Activated CD8-positive, alpha-beta T cell treated with anti-CD3 and anti-CD28 coated beads for 36 hours (primary cell): ENCODE results near the gene PSMB5. TPM values are rescaled to one million over a fixed set of nuclear protein-coding genes. Genes with fewer than 3 reads are reported as not detected.

ENCODE experiments used
- ATAC-seq: fragments of 200-7000 bp; cut with Tn5 transposase; one replicate; pipeline ENCODE4 v1.10.0; 2021; ENCODE audit warnings: mild to moderate bottlenecking, moderate library complexity
- CTCF ChIA-PET: fragments of 350-600 bp; sonication (Branson Sonifier 250); formaldehyde crosslinking; loops from one replicate; lab custom pipeline; 2021; ENCODE audit warnings: antibody characterized with exemption; lab: Charles Lee
- POLR2A ChIA-PET: fragments of 350-600 bp; sonication (Branson Sonifier 250); formaldehyde crosslinking; loops from one replicate; lab custom pipeline; 2021; ENCODE audit warnings: antibody characterized with exemption; lab: Charles Lee
- DNase-seq: peaks from one replicate; pipeline ENCODE4 v3.0.0-alpha.2; 2020
- H3K27ac Mint-ChIP-seq: one replicate; pipeline ENCODE4 v1.8.0; 2021; ENCODE audit warnings: mild to moderate bottlenecking, mixed read lengths
- H3K27me3 Mint-ChIP-seq: one replicate; pipeline ENCODE4 v1.8.0; 2021; ENCODE audit warnings: mixed read lengths
- H3K36me3 Mint-ChIP-seq: one replicate; pipeline ENCODE4 v1.8.0; 2021; ENCODE audit warnings: low read depth, mixed read lengths
- H3K4me1 Mint-ChIP-seq: one replicate; pipeline ENCODE4 v1.8.0; 2021; ENCODE audit warnings: low read depth, mixed read lengths
- H3K4me3 Mint-ChIP-seq: one replicate; pipeline ENCODE4 v1.8.0; 2021; ENCODE audit warnings: mild to moderate bottlenecking, moderate library complexity, mixed read lengths
- H3K9me3 Mint-ChIP-seq: one replicate; pipeline ENCODE4 v1.8.0; 2021; ENCODE audit warnings: mixed read lengths
- CTCF ChIP-seq: fragments of 200-600 bp; IDR thresholded peaks from one replicate; pipeline ENCODE4 v1.8.0; 2022; ENCODE audit warnings: antibody characterized with exemption, mild to moderate bottlenecking
- intact Hi-C: fragments of 100-400 bp; cut with micrococcal nuclease; formaldehyde crosslinking; loops from one replicate; pipeline ENCODE4 v1.10.0; 2022
- total RNA-seq, 2 experiments: library from RNA; stranded (reverse); gene quantifications; one replicate each; pipeline ENCODE4 v1.2.3, GENCODE V29; 2021

PSMB5 gene
- total RNA-seq, 2 experiments from 2014 or later, result 119 to 120 TPM

GRCh38 chr14:23056956-23057756 lies 22.5 kb upstream of the PSMB5 start, which contains the start of gene CDH24:
Gene CDH24 (minus strand): TSS chr14:23057520. CDS start chr14:23055733, 1,787 bp downstream.
- no peak within 1 kb of the TSS for H3K27ac Mint-ChIP-seq
- H3K9me3 Mint-ChIP-seq, result no peaks in the 10 kb centered on the region
- CTCF ChIA-PET, result interaction anchor here (0.6 to 16.5 kb wide), 48 partner anchors 8 to 159 kb away, joined by 3 to 518 read pairs (median 6); partner anchors contain the start of genes ACIN1, AJUBA, C14orf119 and HAUS4
- no peak for TF ChIP-seq CTCF
- peak; percentile 79 for DNase-seq
- intact Hi-C loops, result loop anchor here (1.0 to 5.0 kb wide), 3 partner anchors 50 to 70 kb away; no protein-coding TSS in a partner anchor
- POLR2A ChIA-PET, result interaction anchor here (0.9 to 2.8 kb wide), 14 partner anchors 11 to 74 kb away, joined by 3 to 17 read pairs (median 6); no protein-coding TSS in a partner anchor
- peaks cover 7% of the 10 kb centered on the region for H3K27me3 Mint-ChIP-seq
- peaks cover 19% of the 10 kb centered on the region for H3K4me1 Mint-ChIP-seq
- H3K36me3 Mint-ChIP-seq, result peaks cover 18% of the 10 kb centered on the region
- peak; percentile 74 for ATAC-seq
- H3K4me3 Mint-ChIP-seq, result peak within 1 kb of the TSS; percentile 76

GRCh38 chr14:23056145-23056955 lies 21.6 kb upstream of the PSMB5 start:
- POLR2A ChIA-PET, result interaction anchor here (0.9 to 2.8 kb wide), 5 partner anchors 12 to 73 kb away, joined by 3 to 12 read pairs (median 3); no protein-coding TSS in a partner anchor
- Mint-ChIP-seq H3K27me3 (peaks cover 7% of the 10 kb centered on the region), H3K27ac (no peak overlapping the region), H3K9me3 (no peaks in the 10 kb centered on the region), H3K36me3 (peaks cover 15% of the 10 kb centered on the region), H3K4me1 (peaks cover 19% of the 10 kb centered on the region), H3K4me3 (peak overlapping the region; percentile 61)
- peak; percentile 29 for TF ChIP-seq CTCF
- CTCF ChIA-PET, result interaction anchor here (1.3 to 16.5 kb wide), 14 partner anchors 11 to 100 kb away, joined by 3 to 518 read pairs (median 10); partner anchors contain the start of genes AJUBA and HAUS4
- intact Hi-C loops, result loop anchor here (1.0 to 5.0 kb wide), 3 partner anchors 49 to 70 kb away; no protein-coding TSS in a partner anchor
- peak; percentile 79 for DNase-seq
- peak; percentile 68 for ATAC-seq

- DNase-seq, result no peak
- no peak for TF ChIP-seq CTCF
- no peaks in the 10 kb centered on the region for H3K9me3 Mint-ChIP-seq
- peaks cover 7% of the 10 kb centered on the region for H3K27me3 Mint-ChIP-seq
- no peak for ATAC-seq
- CTCF ChIA-PET, result interaction anchor here (1.1 to 16.5 kb wide), 15 partner anchors 12 to 101 kb away, joined by 3 to 518 read pairs (median 6); partner anchors contain the start of gene AJUBA
- peaks cover 19% of the 10 kb centered on the region for H3K4me1 Mint-ChIP-seq
- POLR2A ChIA-PET, result interaction anchor here (0.9 to 2.8 kb wide), 6 partner anchors 36 to 72 kb away, joined by 3 to 10 read pairs (median 5); no protein-coding TSS in a partner anchor
- no peak overlapping the region for H3K4me3 Mint-ChIP-seq
- no peak overlapping the region for H3K27ac Mint-ChIP-seq
- peaks cover 9% of the 10 kb centered on the region for H3K36me3 Mint-ChIP-seq
- intact Hi-C loops, result loop anchor here (1.0 to 5.0 kb wide), 3 partner anchors 48 to 69 kb away; no protein-coding TSS in a partner anchor
Measured at GRCh38 chr14:23055621-23056144, 21.0 kb upstream of the PSMB5 start.

GRCh38 chr14:23055147-23055550 lies 20.4 kb upstream of the PSMB5 start:
- no peak for DNase-seq
- ChIA-PET POLR2A (interaction anchor here (0.9 to 2.8 kb wide), 4 partner anchors 35 to 72 kb away, joined by 5 to 10 read pairs (median 6); no protein-coding TSS in a partner anchor), CTCF (interaction anchor here (0.7 to 16.5 kb wide), 17 partner anchors 12 to 120 kb away, joined by 3 to 518 read pairs (median 6); partner anchors contain the start of gene AJUBA)
- Mint-ChIP-seq H3K9me3 (no peaks in the 10 kb centered on the region), H3K27me3 (peaks cover 7% of the 10 kb centered on the region), H3K27ac (no peak overlapping the region), H3K4me1 (peaks cover 19% of the 10 kb centered on the region), H3K4me3 (no peak overlapping the region), H3K36me3 (peaks cover 7% of the 10 kb centered on the region)
- TF ChIP-seq CTCF, result no peak
- intact Hi-C loops, result loop anchor here (5.0 kb wide), 1 partner anchor 48 kb away; no protein-coding TSS in a partner anchor
- no peak for ATAC-seq
